HepG2 (cell line): ENCODE measurements around the gene WTAP. TPM values are rescaled to one million over a fixed set of nuclear protein-coding genes. Genes with fewer than 3 reads are reported as not detected.

ENCODE experiments used
- ATAC-seq: fragments of 200-7000 bp; cut with Tn5 transposase; 3 replicates; pipeline ENCODE4 v1.9.1; 2020; ENCODE audit warnings: mild to moderate bottlenecking, moderate library complexity
- BruUV-seq: library from RNA; stranded (reverse); fragments of 400-500 nt; replicated peaks from 2 replicates; lab custom pipeline; 2021; lab: Mats Ljungman, UMichigan
- CTCF ChIA-PET: fragments of 300-600 bp; formaldehyde crosslinking; extraction: SDS; loops from one replicate; lab custom pipeline; 2021; ENCODE audit warnings: low total read pairs, inconsistent platforms, low intra/inter-chr PET ratio; lab: Yijun Ruan, JAX
- POLR2A ChIA-PET: fragments of 350-600 bp; sonication (Branson Sonifier 250); formaldehyde crosslinking; loops from one replicate; lab custom pipeline; 2020; ENCODE audit warnings: antibody characterized with exemption, inconsistent platforms; lab: Yijun Ruan, JAX
- DNase-seq: peaks from one replicate; pipeline ENCODE4 v3.0.0-alpha.2; 2015; ENCODE audit warnings: low spot score
- FAIRE-seq: peaks from 3 replicates; lab custom pipeline; 2011; peaks lifted over from hg19 to GRCh38; lab: Jason Lieb, UNC
- H2AFZ ChIP-seq: one replicate; pipeline ENCODE4 v1.6.1; 2011; ENCODE audit warnings: low read length, inconsistent platforms
- H3K27ac ChIP-seq: fragments of 300-600 bp; 3 replicates; pipeline ENCODE4 v1.8.0; 2011; ENCODE audit warnings: mixed run types, mild to moderate bottlenecking, mixed read lengths, low read length, inconsistent platforms; ENCODE audit not compliant: insufficient read depth; ENCODE audit errors: extremely low read length
- H3K27me3 ChIP-seq, 2 experiments: fragments of 200-600 bp in 1 of 2; 2 replicates in 1 of 2; 3 replicates in 1 of 2; pipeline versions ENCODE4 v1.6.0 to v1.8.0; 2011; ENCODE audit warnings: low read length in 2 of 2, mild to moderate bottlenecking in 2 of 2, moderate library complexity in 2 of 2, inconsistent platforms in 1 of 2; ENCODE audit not compliant: insufficient read depth in 2 of 2, control insufficient read depth in 1 of 2
- H3K36me3 ChIP-seq, 2 experiments: fragments of 200-600 bp in 1 of 2; replicated peaks in 1 of 2; 2 replicates in 1 of 2; 3 replicates in 1 of 2; pipeline versions ENCODE4 v1.5.1 to v1.8.0; 2011; ENCODE audit warnings: low read length in 2 of 2, inconsistent platforms in 1 of 2; ENCODE audit not compliant: insufficient read depth in 2 of 2, control insufficient read depth in 1 of 2
- H3K4me1 ChIP-seq: 2 replicates; pipeline ENCODE4 v1.5.1; 2012; ENCODE audit warnings: low read length, inconsistent platforms; ENCODE audit not compliant: insufficient read depth
- H3K4me2 ChIP-seq: 2 replicates; pipeline ENCODE4 v1.6.0; 2011; ENCODE audit warnings: low read depth, low read length, inconsistent platforms
- H3K4me3 ChIP-seq, 3 experiments: fragments of 200-600 bp in 1 of 3; sonication (generic), shearing (Covaris generic) in 1 of 3; replicated peaks in 1 of 3; 2 replicates each; pipeline ENCODE4 v1.5.1; 2011 to 2016; ENCODE audit warnings: low read length in 3 of 3, inconsistent platforms in 2 of 3, low read depth in 2 of 3, mild to moderate bottlenecking in 2 of 3, control low read depth in 1 of 3, mixed read lengths in 1 of 3; ENCODE audit not compliant: insufficient read depth in 1 of 3
- H3K79me2 ChIP-seq: one replicate; pipeline ENCODE4 v1.6.1; 2011; ENCODE audit warnings: low read length, inconsistent platforms; ENCODE audit not compliant: insufficient read depth
- H3K9ac ChIP-seq: 2 replicates; pipeline ENCODE4 v1.6.0; 2011; ENCODE audit warnings: mild to moderate bottlenecking, low read depth, low read length, inconsistent platforms; ENCODE audit not compliant: insufficient read depth
- H3K9me3 ChIP-seq: 2 replicates; pipeline ENCODE4 v1.5.1; 2012; ENCODE audit warnings: mild to moderate bottlenecking, low read length
- H4K20me1 ChIP-seq: 2 replicates; pipeline ENCODE4 v1.6.0; 2011; ENCODE audit warnings: inconsistent platforms, mild to moderate bottlenecking, low read length, moderate library complexity; ENCODE audit not compliant: insufficient read depth
- MTF2 ChIP-seq: sonication (generic); formaldehyde crosslinking; IDR thresholded peaks from 2 replicates; pipeline ENCODE4 v1.5.0; 2020; ENCODE audit warnings: missing genetic modification reagents, borderline replicate concordance
- NCOA5 ChIP-seq: sonication (generic); formaldehyde crosslinking; IDR thresholded peaks from 2 replicates; pipeline ENCODE4 v1.4.0; 2020; ENCODE audit warnings: missing genetic modification reagents
- PCBP1 ChIP-seq: fragments of 200-400 bp; formaldehyde crosslinking; IDR thresholded peaks from 2 replicates; pipeline ENCODE4 v1.6.1; 2017; ENCODE audit warnings: mild to moderate bottlenecking, low read depth, low read length, borderline replicate concordance
- POLR2A ChIP-seq, 2 experiments: IDR thresholded peaks; 2 replicates each; pipeline ENCODE4 v1.6.1; 2011; ENCODE audit warnings: low read depth in 2 of 2, low read length in 2 of 2, mild to moderate bottlenecking in 1 of 2, moderate library complexity in 1 of 2; ENCODE audit not compliant: insufficient read depth in 1 of 2
- POLR2G ChIP-seq: fragments of 200-400 bp; formaldehyde crosslinking; IDR thresholded peaks from 2 replicates; pipeline ENCODE4 v1.6.1; 2018; ENCODE audit warnings: mild to moderate bottlenecking, low read depth, low read length, moderate library complexity
- RAD21 ChIP-seq: fragments of 450-650 bp; formaldehyde crosslinking; IDR thresholded peaks from 2 replicates; pipeline ENCODE4 v1.5.0; 2020; ENCODE audit warnings: mild to moderate bottlenecking
- RBM22 ChIP-seq: fragments of 200-400 bp; formaldehyde crosslinking; optimal IDR thresholded peaks from 2 replicates; pipeline ENCODE3; 2017; ENCODE audit warnings: mild to moderate bottlenecking, low read length, moderate library complexity
- ZBTB1 ChIP-seq: sonication (generic); formaldehyde crosslinking; IDR thresholded peaks from 2 replicates; pipeline ENCODE4 v1.4.0; 2020; ENCODE audit warnings: missing genetic modification reagents, borderline replicate concordance
- ZNF556 ChIP-seq: sonication (generic); formaldehyde crosslinking; IDR thresholded peaks from 2 replicates; pipeline ENCODE4 v1.4.0; 2020; ENCODE audit warnings: mild to moderate bottlenecking, missing genetic modification reagents, borderline replicate concordance
- ZNF605 ChIP-seq: sonication (generic); formaldehyde crosslinking; IDR thresholded peaks from 2 replicates; pipeline ENCODE4 v1.8.0; 2022; ENCODE audit warnings: mild to moderate bottlenecking, missing genetic modification reagents
- WGBS: methylation state at CpG from one replicate; pipeline ENCODE4 v1.1.6; 2017; ENCODE audit warnings: low lambda C conversion rate; 5-methylcytosine and 5-hydroxymethylcytosine counted together
- in situ Hi-C: cut with HindIII; loops from 2 replicates; pipeline ENCODE4 v1.10.0; 2017; ENCODE audit warnings: low pct_unique_long_range_greater_than_20kb; ENCODE audit not compliant: extremely low pct_ligation_motif_present
- intact Hi-C: fragments of 100-400 bp; cut with micrococcal nuclease; formaldehyde crosslinking; loops from one replicate; pipeline ENCODE4 v1.10.0; 2022; ENCODE audit not compliant: unreplicated experiment
- polyA plus RNA-seq, 8 experiments: library from polyadenylated mRNA; depleted of rRNA in 3 of 8; stranded (reverse) in 7 of 8; unstranded in 1 of 8; fragments of >200 nt; fragmentation: Illumina TruSeq in 4 of 8; extraction: Trizol in 4 of 8; gene quantifications; 2 replicates each; pipeline versions ENCODE4 v1.2.1 to v1.2.3, GENCODE V29; 2011 to 2016; ENCODE audit warnings: low read depth in 4 of 8, missing spikeins in 1 of 8, mixed read lengths in 1 of 8; ENCODE audit not compliant: insufficient read depth in 1 of 8
- total RNA-seq, 5 experiments: library from RNA; depleted of rRNA; stranded (reverse); fragments of >200 nt; fragmentation: Illumina TruSeq; extraction: Trizol; gene quantifications; 2 replicates each; pipeline ENCODE4 v1.2.3, GENCODE V29; 2016; ENCODE audit warnings: low read depth in 1 of 5

Gene WTAP
- total and polyA plus RNA-seq, 2 of the 13 experiments (the other 11 are each of a cell fraction or from before 2014, with no cell fraction given), result 31.6 to 167 TPM

DNA sequence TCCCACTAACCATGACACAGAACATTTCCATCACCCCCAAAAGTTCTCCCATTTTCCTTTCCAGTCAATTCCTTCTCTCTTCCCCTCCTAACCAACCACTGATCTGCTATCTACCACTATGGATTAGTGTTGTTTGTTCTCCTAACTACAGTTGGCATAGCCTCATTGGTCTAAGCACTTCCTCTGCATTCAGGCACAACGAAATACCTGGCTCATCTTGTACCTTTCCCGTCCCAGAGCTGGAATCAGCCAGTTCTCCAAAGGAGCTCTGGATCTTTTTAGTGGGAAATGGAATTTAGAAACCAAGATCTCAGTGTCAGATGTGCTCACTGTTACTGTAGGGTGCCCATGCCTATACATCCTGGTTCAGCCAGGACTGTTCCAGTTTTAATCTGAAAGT lies 4.0 kb upstream of the WTAP start:
- no TSS peak for BruUV-seq
- H4K20me1 ChIP-seq, result peaks cover 9% of the 10 kb centered on the region
- CTCF ChIA-PET, result no interaction called here
- in situ Hi-C loops, result no loop called here
- DNase-seq, result no peak
- H3K36me3 ChIP-seq, result no peaks in the 10 kb centered on the region
- no peak overlapping the region for H3K4me2 ChIP-seq
- H3K27me3 ChIP-seq, result no peaks in the 10 kb centered on the region; a peak in 1 of 5 replicates
- ATAC-seq, result no peak
- H3K4me1 ChIP-seq, result peaks cover 30% of the 10 kb centered on the region
- no peak overlapping the region for H3K27ac ChIP-seq
- no peaks in the 10 kb centered on the region for H3K9me3 ChIP-seq
- H3K9ac ChIP-seq, result no peak overlapping the region
- no peak overlapping the region for H3K4me3 ChIP-seq
- TF ChIP-seq ZNF605 (CRISPR knock-in tag), result peak; percentile 75; the same call in 1 of the 2 replicates
- TF ChIP-seq RAD21 (CRISPR knock-in tag), result no peak
- TF ChIP-seq MTF2, result no peak
- peak; percentile 76 for TF ChIP-seq RBM22
- TF ChIP-seq ZBTB1 (CRISPR knock-in tag), result no peak
- TF ChIP-seq POLR2G, result peak; percentile 31; the same call in 1 of the 2 replicates
- TF ChIP-seq ZNF556 (CRISPR knock-in tag), result 0 out of 2 replicates have a peak, but pooled peaks have one; percentile 30
- TF ChIP-seq NCOA5, result no peak
- TF ChIP-seq PCBP1, result no peak
- TF ChIP-seq POLR2A (IDR thresholded peaks at IDR 0.05; ENCODE audit: insufficient read depth in 1 of 2, low read depth in 2 of 2, low read length in 2 of 2), result 0 out of 4 replicates have a peak, but pooled peaks of 1 of the 2 experiments have one; percentile 24
- WGBS, result 95% methylated on average over 2 of the region's 2 CpGs
- no peak for FAIRE-seq
- intact Hi-C loops, result no loop called here
- H3K79me2 ChIP-seq, result peaks cover 55% of the 10 kb centered on the region
- H2AFZ ChIP-seq, result no peak overlapping the region
- POLR2A ChIA-PET, result interaction anchor here (1.9 to 13.1 kb wide), 4 partner anchors 21 to 67 kb away, joined by 5 to 175 read pairs (median 154); partner anchors contain the start of genes ACAT2, MRPL18, SOD2 and TCP1
